ENCODE measurements around the gene GALNT14. TPM values are rescaled to one million over a fixed set of nuclear protein-coding genes. Genes with fewer than 3 reads are reported as not detected.
A peak's percentile ranks its signal among the peaks of the same experiment; 100 is the strongest.

GALNT14 gene
- total RNA-seq, 1 donor from 2014 or later, result 14.4 TPM

GRCh38 chr2:30867385-30867784 lies 270.9 kb downstream of the GALNT14 start:
- Mint-ChIP-seq H3K4me3 (ENCODE audit: unreplicated experiment) (no peak overlapping the region), H3K4me1 (ENCODE audit: low read depth, unreplicated experiment) (no peaks in the 10 kb centered on the region), H3K9me3 (ENCODE audit: unreplicated experiment) (peaks cover 2% of the 10 kb centered on the region), H3K36me3 (ENCODE audit: unreplicated experiment) (no peaks in the 10 kb centered on the region), H3K27ac (ENCODE audit: unreplicated experiment) (no peak overlapping the region), H3K27me3 (ENCODE audit: unreplicated experiment) (no peaks in the 10 kb centered on the region)
- TF ChIP-seq, protein P1, sequence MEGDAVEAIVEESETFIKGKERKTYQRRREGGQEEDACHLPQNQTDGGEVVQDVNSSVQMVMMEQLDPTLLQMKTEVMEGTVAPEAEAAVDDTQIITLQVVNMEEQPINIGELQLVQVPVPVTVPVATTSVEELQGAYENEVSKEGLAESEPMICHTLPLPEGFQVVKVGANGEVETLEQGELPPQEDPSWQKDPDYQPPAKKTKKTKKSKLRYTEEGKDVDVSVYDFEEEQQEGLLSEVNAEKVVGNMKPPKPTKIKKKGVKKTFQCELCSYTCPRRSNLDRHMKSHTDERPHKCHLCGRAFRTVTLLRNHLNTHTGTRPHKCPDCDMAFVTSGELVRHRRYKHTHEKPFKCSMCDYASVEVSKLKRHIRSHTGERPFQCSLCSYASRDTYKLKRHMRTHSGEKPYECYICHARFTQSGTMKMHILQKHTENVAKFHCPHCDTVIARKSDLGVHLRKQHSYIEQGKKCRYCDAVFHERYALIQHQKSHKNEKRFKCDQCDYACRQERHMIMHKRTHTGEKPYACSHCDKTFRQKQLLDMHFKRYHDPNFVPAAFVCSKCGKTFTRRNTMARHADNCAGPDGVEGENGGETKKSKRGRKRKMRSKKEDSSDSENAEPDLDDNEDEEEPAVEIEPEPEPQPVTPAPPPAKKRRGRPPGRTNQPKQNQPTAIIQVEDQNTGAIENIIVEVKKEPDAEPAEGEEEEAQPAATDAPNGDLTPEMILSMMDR (IDR thresholded peaks at IDR 0.05; ENCODE audit: partially characterized antibody, unreplicated experiment), result no peak
- no peak for DNase-seq

DNA sequence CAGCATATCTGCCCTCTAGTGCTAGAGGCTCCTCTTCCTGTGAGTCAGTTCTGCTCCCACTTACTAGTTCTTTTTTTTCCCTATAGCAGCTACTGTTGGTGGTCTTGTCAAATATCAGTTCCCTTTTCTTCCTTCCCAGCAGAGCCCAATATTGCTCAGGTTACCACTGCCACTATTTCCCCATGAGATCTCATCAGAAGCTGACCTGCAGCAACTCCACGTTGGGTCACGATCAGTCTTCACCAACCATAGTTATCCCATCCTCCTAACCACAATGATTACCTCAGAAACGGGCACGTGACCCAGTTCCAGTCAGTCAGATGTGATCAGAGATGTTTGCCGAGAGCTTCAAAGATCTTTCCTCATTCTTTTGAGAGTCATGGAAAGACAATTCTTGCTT lies 271.3 kb downstream of the GALNT14 start:
- Mint-ChIP-seq H3K27ac (ENCODE audit: unreplicated experiment) (no peak overlapping the region), H3K9me3 (ENCODE audit: unreplicated experiment) (peaks cover 2% of the 10 kb centered on the region), H3K4me3 (ENCODE audit: unreplicated experiment) (no peak overlapping the region), H3K36me3 (ENCODE audit: unreplicated experiment) (no peaks in the 10 kb centered on the region), H3K4me1 (ENCODE audit: low read depth, unreplicated experiment) (no peaks in the 10 kb centered on the region), H3K27me3 (ENCODE audit: unreplicated experiment) (no peaks in the 10 kb centered on the region)
- TF ChIP-seq, protein P1 (IDR thresholded peaks at IDR 0.05; ENCODE audit: partially characterized antibody, unreplicated experiment), result no peak
- DNase-seq, result no peak

DNA sequence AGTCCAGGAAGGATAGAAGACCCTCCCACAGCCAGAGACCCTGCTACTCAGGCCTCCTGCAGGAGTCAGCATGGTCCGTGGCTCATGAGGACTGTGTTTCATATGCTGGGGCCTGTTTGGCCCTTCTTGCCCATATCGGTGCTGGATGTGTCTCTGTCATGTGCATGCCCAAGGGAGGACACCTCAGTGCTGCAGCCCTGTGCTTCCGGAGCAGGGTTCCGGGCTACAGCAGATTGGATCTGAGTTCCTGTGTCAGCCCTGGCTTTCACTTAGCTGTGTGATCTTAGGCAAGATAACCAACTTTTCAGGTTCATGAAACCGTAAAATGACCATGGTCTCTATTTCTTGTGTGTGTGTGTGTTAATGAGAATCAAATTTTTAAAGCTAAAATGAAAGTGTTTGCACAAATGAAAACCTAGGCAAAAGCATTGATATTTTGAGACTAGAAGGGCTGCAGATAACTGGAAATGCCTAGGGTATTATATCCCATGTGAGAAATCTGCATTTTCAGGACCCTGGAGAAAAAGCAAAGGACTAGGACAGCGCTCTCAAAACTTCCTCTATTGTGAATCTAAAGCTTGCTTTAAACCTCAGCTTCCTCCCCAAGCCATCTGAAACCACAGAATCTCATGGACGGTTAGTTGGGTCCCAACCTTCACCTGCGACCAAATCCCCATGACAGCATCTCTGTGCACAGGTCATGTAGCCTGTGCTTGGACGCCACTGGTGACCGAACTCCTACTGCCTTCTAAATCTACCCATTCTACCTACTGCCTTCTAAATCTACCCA lies 272.2 kb downstream of the GALNT14 start:
- Mint-ChIP-seq H3K9me3 (ENCODE audit: unreplicated experiment) (peaks cover 2% of the 10 kb centered on the region), H3K4me3 (ENCODE audit: unreplicated experiment) (no peak overlapping the region), H3K4me1 (ENCODE audit: low read depth, unreplicated experiment) (no peaks in the 10 kb centered on the region), H3K27me3 (ENCODE audit: unreplicated experiment) (no peaks in the 10 kb centered on the region), H3K36me3 (ENCODE audit: unreplicated experiment) (no peaks in the 10 kb centered on the region), H3K27ac (ENCODE audit: unreplicated experiment) (no peak overlapping the region)
- TF ChIP-seq, protein P1 (IDR thresholded peaks at IDR 0.05; ENCODE audit: partially characterized antibody, unreplicated experiment), result no peak
- DNase-seq, result no peak

- Mint-ChIP-seq H3K4me1 (ENCODE audit: low read depth, unreplicated experiment) (no peaks in the 10 kb centered on the region), H3K9me3 (ENCODE audit: unreplicated experiment) (peaks cover 2% of the 10 kb centered on the region), H3K27ac (ENCODE audit: unreplicated experiment) (no peak overlapping the region), H3K4me3 (ENCODE audit: unreplicated experiment) (no peak overlapping the region), H3K27me3 (ENCODE audit: unreplicated experiment) (no peaks in the 10 kb centered on the region), H3K36me3 (ENCODE audit: unreplicated experiment) (no peaks in the 10 kb centered on the region)
- TF ChIP-seq, protein P1 (IDR thresholded peaks at IDR 0.05; ENCODE audit: partially characterized antibody, unreplicated experiment), result no peak
- DNase-seq, result no peak
These were observed 273.0 kb downstream of the GALNT14 start for GRCh38 chr2:30865243-30865642.

- peaks cover 2% of the 10 kb centered on the region for H3K9me3 Mint-ChIP-seq (ENCODE audit: unreplicated experiment)
These were observed 276.1 kb downstream of the GALNT14 start for GRCh38 chr2:30862054-30862651.

More at GRCh38 chr2:30862054-30862651, 276.1 kb downstream of the GALNT14 start:
- Mint-ChIP-seq H3K27me3 (ENCODE audit: unreplicated experiment) (no peaks in the 10 kb centered on the region), H3K4me1 (ENCODE audit: low read depth, unreplicated experiment) (no peaks in the 10 kb centered on the region), H3K36me3 (ENCODE audit: unreplicated experiment) (no peaks in the 10 kb centered on the region), H3K27ac (ENCODE audit: unreplicated experiment) (no peak overlapping the region), H3K4me3 (ENCODE audit: unreplicated experiment) (no peak overlapping the region)
- DNase-seq, result peak; percentile 63
- TF ChIP-seq, protein P1 (IDR thresholded peaks at IDR 0.05; ENCODE audit: partially characterized antibody, unreplicated experiment), result peak; percentile 84

All from glutamatergic neuron (in vitro differentiated cells).